ENCODE results near the gene H2BK1.

Gene H2BK1

GRCh38 chr7:151228024-151228866 lies 18.0 kb upstream of the H2BK1 start:
- DNase-seq (ENCODE audit: low spot score), result no peak
- no peak for TF ChIP-seq CTCF (IDR thresholded peaks at IDR 0.05; ENCODE audit: extremely low read depth, missing control alignments)

GRCh38 chr7:151226875-151227782 lies 16.8 kb upstream of the H2BK1 start, which contains the start of gene ABCF2:
Gene ABCF2 (minus strand): TSS chr7:151227205. CDS start chr7:151226458, 747 bp downstream.
- no peak for TF ChIP-seq CTCF (IDR thresholded peaks at IDR 0.05; ENCODE audit: extremely low read depth, missing control alignments)
- peak; percentile 96 for DNase-seq (ENCODE audit: low spot score)

GRCh38 chr7:151226560-151226874 lies 16.2 kb upstream of the H2BK1 start:
- TF ChIP-seq CTCF (IDR thresholded peaks at IDR 0.05; ENCODE audit: extremely low read depth, missing control alignments), result no peak
- no peak for DNase-seq (ENCODE audit: low spot score)

GRCh38 chr7:151225948-151226510 lies 15.7 kb upstream of the H2BK1 start:
- TF ChIP-seq CTCF (IDR thresholded peaks at IDR 0.05; ENCODE audit: extremely low read depth, missing control alignments), result no peak
- no peak for DNase-seq (ENCODE audit: low spot score)

GRCh38 chr7:151223728-151224127 lies 13.4 kb upstream of the H2BK1 start:
- TF ChIP-seq CTCF (IDR thresholded peaks at IDR 0.05; ENCODE audit: extremely low read depth, missing control alignments), result no peak
- no peak for DNase-seq (ENCODE audit: low spot score)

GRCh38 chr7:151218170-151218569 lies 7.9 kb upstream of the H2BK1 start:
- no peak for TF ChIP-seq CTCF (IDR thresholded peaks at IDR 0.05; ENCODE audit: extremely low read depth, missing control alignments)
- no peak for DNase-seq (ENCODE audit: low spot score)

- TF ChIP-seq CTCF (IDR thresholded peaks at IDR 0.05; ENCODE audit: extremely low read depth, missing control alignments), result no peak
- DNase-seq (ENCODE audit: low spot score), result no peak
Measured at GRCh38 chr7:151215396-151215795, 5.1 kb upstream of the H2BK1 start.

All from GM20000 (cell line).